Measurements from ENCODE around the gene TNFRSF11A.

Gene TNFRSF11A

DNA sequence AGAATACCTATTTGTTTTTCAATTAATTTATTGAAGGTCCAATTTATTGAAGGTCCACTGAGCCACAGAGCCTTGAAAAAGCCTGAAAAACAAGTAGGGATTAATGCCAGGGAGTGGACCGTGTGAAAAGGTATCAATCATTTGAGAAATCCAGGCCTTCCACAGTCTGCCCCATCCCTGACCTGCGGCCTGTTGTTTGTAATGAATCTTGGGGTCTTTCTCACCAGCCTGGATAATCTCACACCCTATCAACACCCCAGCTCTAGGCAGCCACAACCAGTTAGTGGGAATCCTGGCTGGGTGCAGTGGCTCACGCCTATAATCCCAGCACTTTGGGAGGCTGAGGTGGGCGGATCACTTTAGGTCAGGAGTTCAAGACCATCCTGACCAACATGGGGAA lies 47.8 kb downstream of the TNFRSF11A start:
- no peak overlapping the region for H3K4me3 ChIP-seq
- H3K27ac ChIP-seq: no peak overlapping the region
- H3K9ac ChIP-seq (ENCODE audit: insufficient read length): no peak overlapping the region
- TF ChIP-seq EZH2 (IDR thresholded peaks at IDR 0.05) (no peak), FOXP2 (optimal IDR thresholded peaks at IDR 0.05; ENCODE audit: control extremely low read depth, extremely low read length, insufficient read depth) (no peak), POLR2AphosphoS5 (IDR thresholded peaks at IDR 0.05; ENCODE audit: borderline replicate concordance, low read depth, low read length) (no peak)
- H3K9me3 ChIP-seq (ENCODE audit: low read depth, low read length): no peaks in the 10 kb centered on the region
- H3K36me3 ChIP-seq (ENCODE audit: insufficient read depth, low read length): no peaks in the 10 kb centered on the region
- no peak for DNase-seq (ENCODE audit: low read depth, low spot score)

- no peak overlapping the region for H3K27ac ChIP-seq
- no peak overlapping the region for H3K9ac ChIP-seq (ENCODE audit: insufficient read length)
- TF ChIP-seq FOXP2 (optimal IDR thresholded peaks at IDR 0.05; ENCODE audit: control extremely low read depth, extremely low read length, insufficient read depth): no peak
- TF ChIP-seq POLR2AphosphoS5 (IDR thresholded peaks at IDR 0.05; ENCODE audit: borderline replicate concordance, low read depth, low read length): no peak
- TF ChIP-seq EZH2 (IDR thresholded peaks at IDR 0.05): no peak
- H3K9me3 ChIP-seq (ENCODE audit: low read depth, low read length): no peaks in the 10 kb centered on the region
- DNase-seq (ENCODE audit: low read depth, low spot score): no peak
- H3K36me3 ChIP-seq (ENCODE audit: insufficient read depth, low read length): no peaks in the 10 kb centered on the region
- H3K4me3 ChIP-seq: no peak overlapping the region
These were observed 49.4 kb downstream of the TNFRSF11A start for GRCh38 chr18:62374410-62374965.

- H3K27ac ChIP-seq: no peak overlapping the region
- no peak overlapping the region for H3K4me3 ChIP-seq
- DNase-seq (ENCODE audit: low read depth, low spot score): no peak
- TF ChIP-seq EZH2 (IDR thresholded peaks at IDR 0.05) (no peak), FOXP2 (optimal IDR thresholded peaks at IDR 0.05; ENCODE audit: control extremely low read depth, extremely low read length, insufficient read depth) (no peak), POLR2AphosphoS5 (IDR thresholded peaks at IDR 0.05; ENCODE audit: borderline replicate concordance, low read depth, low read length) (no peak)
- H3K9me3 ChIP-seq (ENCODE audit: low read depth, low read length): no peaks in the 10 kb centered on the region
- H3K9ac ChIP-seq (ENCODE audit: insufficient read length): no peak overlapping the region
- H3K36me3 ChIP-seq (ENCODE audit: insufficient read depth, low read length): no peaks in the 10 kb centered on the region
These were observed 52.2 kb downstream of the TNFRSF11A start for GRCh38 chr18:62377131-62377807.

DNA sequence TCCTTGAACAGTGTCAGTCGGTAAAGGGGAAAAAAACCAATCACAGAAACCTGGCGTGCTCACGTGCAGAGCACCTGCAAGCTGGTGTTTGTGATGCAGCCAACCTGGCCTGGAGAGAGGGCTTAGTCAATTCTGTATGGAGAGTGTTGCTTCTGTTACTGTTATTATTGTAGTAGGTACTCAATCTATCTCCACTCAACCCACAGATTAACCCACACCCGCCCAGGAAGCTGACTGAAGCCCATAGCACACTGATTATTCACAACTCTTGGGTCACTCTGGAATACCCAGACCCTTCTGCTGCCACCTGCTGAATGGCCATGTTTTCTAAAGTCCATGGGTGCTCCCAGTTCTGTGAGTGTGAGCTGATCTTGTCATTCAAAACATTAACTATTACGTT lies 53.9 kb downstream of the TNFRSF11A start:
- Histone ChIP-seq H3K9ac (ENCODE audit: insufficient read length) (no peak overlapping the region), H3K36me3 (ENCODE audit: insufficient read depth, low read length) (no peaks in the 10 kb centered on the region), H3K9me3 (ENCODE audit: low read depth, low read length) (no peaks in the 10 kb centered on the region), H3K27ac (no peak overlapping the region), H3K4me3 (no peak overlapping the region)
- TF ChIP-seq FOXP2 (optimal IDR thresholded peaks at IDR 0.05; ENCODE audit: control extremely low read depth, extremely low read length, insufficient read depth) (no peak), POLR2AphosphoS5 (IDR thresholded peaks at IDR 0.05; ENCODE audit: borderline replicate concordance, low read depth, low read length) (no peak), EZH2 (IDR thresholded peaks at IDR 0.05) (no peak)
- no peak for DNase-seq (ENCODE audit: low read depth, low spot score)

DNA sequence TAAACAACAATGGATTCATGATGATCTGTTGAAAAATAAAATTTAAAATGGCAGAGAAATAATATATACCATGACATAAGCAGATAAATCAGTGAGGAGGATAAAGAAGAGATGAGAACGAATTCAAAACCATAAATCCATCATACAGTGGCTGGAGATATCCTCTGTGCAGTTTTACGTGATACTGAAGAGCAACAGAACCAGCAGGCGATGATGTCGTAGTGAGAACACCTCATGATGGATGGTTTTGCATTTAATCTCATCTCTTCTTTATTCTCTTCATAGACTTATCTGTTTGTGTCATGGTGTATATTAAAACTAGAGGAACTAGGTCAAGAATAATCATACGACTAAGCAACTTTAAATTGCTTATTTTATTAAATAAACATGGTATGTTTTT lies 56.3 kb downstream of the TNFRSF11A start:
- H3K9me3 ChIP-seq (ENCODE audit: low read depth, low read length): no peaks in the 10 kb centered on the region
- no peak overlapping the region for H3K9ac ChIP-seq (ENCODE audit: insufficient read length)
- no peak for TF ChIP-seq EZH2 (IDR thresholded peaks at IDR 0.05)
- TF ChIP-seq POLR2AphosphoS5 (IDR thresholded peaks at IDR 0.05; ENCODE audit: borderline replicate concordance, low read depth, low read length): no peak
- no peak for TF ChIP-seq FOXP2 (optimal IDR thresholded peaks at IDR 0.05; ENCODE audit: control extremely low read depth, extremely low read length, insufficient read depth)
- H3K27ac ChIP-seq: no peak overlapping the region
- no peak for DNase-seq (ENCODE audit: low read depth, low spot score)
- H3K36me3 ChIP-seq (ENCODE audit: insufficient read depth, low read length): no peaks in the 10 kb centered on the region
- H3K4me3 ChIP-seq: no peak overlapping the region

- TF ChIP-seq FOXP2 (optimal IDR thresholded peaks at IDR 0.05; ENCODE audit: control extremely low read depth, extremely low read length, insufficient read depth) (no peak), EZH2 (IDR thresholded peaks at IDR 0.05) (no peak), POLR2AphosphoS5 (IDR thresholded peaks at IDR 0.05; ENCODE audit: borderline replicate concordance, low read depth, low read length) (no peak)
- H3K36me3 ChIP-seq (ENCODE audit: insufficient read depth, low read length): no peaks in the 10 kb centered on the region
- H3K9ac ChIP-seq (ENCODE audit: insufficient read length): no peak overlapping the region
- no peak overlapping the region for H3K27ac ChIP-seq
- H3K9me3 ChIP-seq (ENCODE audit: low read depth, low read length): no peaks in the 10 kb centered on the region
- H3K4me3 ChIP-seq: no peak overlapping the region
- no peak for DNase-seq (ENCODE audit: low read depth, low spot score)
These were observed 59.0 kb downstream of the TNFRSF11A start for GRCh38 chr18:62384068-62384467.

DNA sequence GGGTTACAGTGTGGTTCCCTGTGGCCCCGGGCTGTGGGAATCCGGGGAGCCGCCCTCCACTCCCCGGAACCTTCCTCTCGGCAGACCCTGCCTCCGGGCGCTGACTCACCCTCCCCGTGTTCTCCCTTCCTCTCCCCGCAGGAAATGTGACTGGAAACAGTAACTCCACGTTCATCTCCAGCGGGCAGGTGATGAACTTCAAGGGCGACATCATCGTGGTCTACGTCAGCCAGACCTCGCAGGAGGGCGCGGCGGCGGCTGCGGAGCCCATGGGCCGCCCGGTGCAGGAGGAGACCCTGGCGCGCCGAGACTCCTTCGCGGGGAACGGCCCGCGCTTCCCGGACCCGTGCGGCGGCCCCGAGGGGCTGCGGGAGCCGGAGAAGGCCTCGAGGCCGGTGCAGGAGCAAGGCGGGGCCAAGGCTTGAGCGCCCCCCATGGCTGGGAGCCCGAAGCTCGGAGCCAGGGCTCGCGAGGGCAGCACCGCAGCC lies 59.5 kb downstream of the TNFRSF11A start:
- no peaks in the 10 kb centered on the region for H3K9me3 ChIP-seq (ENCODE audit: low read depth, low read length)
- no peak for DNase-seq (ENCODE audit: low read depth, low spot score)
- H3K36me3 ChIP-seq (ENCODE audit: insufficient read depth, low read length): no peaks in the 10 kb centered on the region
- TF ChIP-seq POLR2AphosphoS5 (IDR thresholded peaks at IDR 0.05; ENCODE audit: borderline replicate concordance, low read depth, low read length) (no peak), FOXP2 (optimal IDR thresholded peaks at IDR 0.05; ENCODE audit: control extremely low read depth, extremely low read length, insufficient read depth) (no peak), EZH2 (IDR thresholded peaks at IDR 0.05) (no peak)
- no peak overlapping the region for H3K4me3 ChIP-seq
- no peak overlapping the region for H3K9ac ChIP-seq (ENCODE audit: insufficient read length)
- H3K27ac ChIP-seq: no peak overlapping the region

GRCh38 chr18:62386091-62386490 lies 61.0 kb downstream of the TNFRSF11A start:
- no peak for DNase-seq (ENCODE audit: low read depth, low spot score)
- H3K9me3 ChIP-seq (ENCODE audit: low read depth, low read length): no peaks in the 10 kb centered on the region
- TF ChIP-seq EZH2 (IDR thresholded peaks at IDR 0.05) (no peak), POLR2AphosphoS5 (IDR thresholded peaks at IDR 0.05; ENCODE audit: borderline replicate concordance, low read depth, low read length) (no peak), FOXP2 (optimal IDR thresholded peaks at IDR 0.05; ENCODE audit: control extremely low read depth, extremely low read length, insufficient read depth) (no peak)
- no peak overlapping the region for H3K4me3 ChIP-seq
- H3K9ac ChIP-seq (ENCODE audit: insufficient read length): no peak overlapping the region
- H3K36me3 ChIP-seq (ENCODE audit: insufficient read depth, low read length): no peaks in the 10 kb centered on the region
- no peak overlapping the region for H3K27ac ChIP-seq
